ENCODE data around the gene TRAPPC8.

DNA sequence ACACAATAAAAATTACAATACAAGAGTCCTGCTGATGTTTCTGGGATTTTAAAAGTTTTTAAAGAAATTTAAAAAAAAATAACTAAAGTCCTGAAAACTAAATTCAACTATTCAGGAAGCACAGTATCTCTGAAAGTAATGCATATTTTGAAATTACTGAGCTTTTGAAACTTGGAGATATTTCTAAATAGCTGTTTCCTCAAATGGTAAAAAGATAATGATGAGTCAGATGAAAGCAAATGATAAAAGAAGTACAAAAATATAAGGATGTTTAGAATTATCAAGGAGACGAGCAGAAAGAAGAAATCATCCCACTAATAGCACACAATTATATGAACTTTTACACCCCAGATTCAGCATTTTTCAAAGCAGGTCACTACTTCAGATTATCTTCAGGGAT is 92.1 kb downstream of the TRAPPC8 start:
- TF ChIP-seq, protein P1, sequence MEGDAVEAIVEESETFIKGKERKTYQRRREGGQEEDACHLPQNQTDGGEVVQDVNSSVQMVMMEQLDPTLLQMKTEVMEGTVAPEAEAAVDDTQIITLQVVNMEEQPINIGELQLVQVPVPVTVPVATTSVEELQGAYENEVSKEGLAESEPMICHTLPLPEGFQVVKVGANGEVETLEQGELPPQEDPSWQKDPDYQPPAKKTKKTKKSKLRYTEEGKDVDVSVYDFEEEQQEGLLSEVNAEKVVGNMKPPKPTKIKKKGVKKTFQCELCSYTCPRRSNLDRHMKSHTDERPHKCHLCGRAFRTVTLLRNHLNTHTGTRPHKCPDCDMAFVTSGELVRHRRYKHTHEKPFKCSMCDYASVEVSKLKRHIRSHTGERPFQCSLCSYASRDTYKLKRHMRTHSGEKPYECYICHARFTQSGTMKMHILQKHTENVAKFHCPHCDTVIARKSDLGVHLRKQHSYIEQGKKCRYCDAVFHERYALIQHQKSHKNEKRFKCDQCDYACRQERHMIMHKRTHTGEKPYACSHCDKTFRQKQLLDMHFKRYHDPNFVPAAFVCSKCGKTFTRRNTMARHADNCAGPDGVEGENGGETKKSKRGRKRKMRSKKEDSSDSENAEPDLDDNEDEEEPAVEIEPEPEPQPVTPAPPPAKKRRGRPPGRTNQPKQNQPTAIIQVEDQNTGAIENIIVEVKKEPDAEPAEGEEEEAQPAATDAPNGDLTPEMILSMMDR (IDR thresholded peaks at IDR 0.05): no peak
- TF ChIP-seq POLR2A (IDR thresholded peaks at IDR 0.05): no peak
